GM12872 (cell line): Measurements from ENCODE around the gene CAMK1G.

ENCODE experiments used
- TF ChIP-seq, protein P1 (sequence below): IDR thresholded peaks from 3 replicates; pipeline ENCODE4 v1.5.1; 2011; ENCODE audit warnings: low read depth, mild to moderate bottlenecking, low read length, moderate library complexity; ENCODE audit not compliant: insufficient read depth

The CAMK1G gene

GRCh38 chr1:209609791-209610630 lies 26.5 kb downstream of the CAMK1G start:
- TF ChIP-seq, protein P1, sequence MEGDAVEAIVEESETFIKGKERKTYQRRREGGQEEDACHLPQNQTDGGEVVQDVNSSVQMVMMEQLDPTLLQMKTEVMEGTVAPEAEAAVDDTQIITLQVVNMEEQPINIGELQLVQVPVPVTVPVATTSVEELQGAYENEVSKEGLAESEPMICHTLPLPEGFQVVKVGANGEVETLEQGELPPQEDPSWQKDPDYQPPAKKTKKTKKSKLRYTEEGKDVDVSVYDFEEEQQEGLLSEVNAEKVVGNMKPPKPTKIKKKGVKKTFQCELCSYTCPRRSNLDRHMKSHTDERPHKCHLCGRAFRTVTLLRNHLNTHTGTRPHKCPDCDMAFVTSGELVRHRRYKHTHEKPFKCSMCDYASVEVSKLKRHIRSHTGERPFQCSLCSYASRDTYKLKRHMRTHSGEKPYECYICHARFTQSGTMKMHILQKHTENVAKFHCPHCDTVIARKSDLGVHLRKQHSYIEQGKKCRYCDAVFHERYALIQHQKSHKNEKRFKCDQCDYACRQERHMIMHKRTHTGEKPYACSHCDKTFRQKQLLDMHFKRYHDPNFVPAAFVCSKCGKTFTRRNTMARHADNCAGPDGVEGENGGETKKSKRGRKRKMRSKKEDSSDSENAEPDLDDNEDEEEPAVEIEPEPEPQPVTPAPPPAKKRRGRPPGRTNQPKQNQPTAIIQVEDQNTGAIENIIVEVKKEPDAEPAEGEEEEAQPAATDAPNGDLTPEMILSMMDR: no peak

GRCh38 chr1:209610631-209610905 lies 27.1 kb downstream of the CAMK1G start:
- TF ChIP-seq, protein P1: no peak

- TF ChIP-seq, protein P1: 0 out of 3 replicates have a peak, but pooled peaks have one; percentile 22
Measured at GRCh38 chr1:209611771-209612570, 28.5 kb downstream of the CAMK1G start.

- TF ChIP-seq, protein P1: no peak
Measured at GRCh38 chr1:209612646-209613399, 29.3 kb downstream of the CAMK1G start.

- TF ChIP-seq, protein P1: no peak
Measured at GRCh38 chr1:209613400-209614150, 30.1 kb downstream of the CAMK1G start.

GRCh38 chr1:209614151-209614420 lies 30.6 kb downstream of the CAMK1G start:
- TF ChIP-seq, protein P1: no peak
